Iris pigment epithelial cell (primary cell): ENCODE data around the gene IGF2BP3.

Source experiments
- DNase-seq: peaks from one replicate; pipeline ENCODE4 v3.0.0-alpha.2; 2011; ENCODE audit warnings: low read depth

IGF2BP3 gene

DNA sequence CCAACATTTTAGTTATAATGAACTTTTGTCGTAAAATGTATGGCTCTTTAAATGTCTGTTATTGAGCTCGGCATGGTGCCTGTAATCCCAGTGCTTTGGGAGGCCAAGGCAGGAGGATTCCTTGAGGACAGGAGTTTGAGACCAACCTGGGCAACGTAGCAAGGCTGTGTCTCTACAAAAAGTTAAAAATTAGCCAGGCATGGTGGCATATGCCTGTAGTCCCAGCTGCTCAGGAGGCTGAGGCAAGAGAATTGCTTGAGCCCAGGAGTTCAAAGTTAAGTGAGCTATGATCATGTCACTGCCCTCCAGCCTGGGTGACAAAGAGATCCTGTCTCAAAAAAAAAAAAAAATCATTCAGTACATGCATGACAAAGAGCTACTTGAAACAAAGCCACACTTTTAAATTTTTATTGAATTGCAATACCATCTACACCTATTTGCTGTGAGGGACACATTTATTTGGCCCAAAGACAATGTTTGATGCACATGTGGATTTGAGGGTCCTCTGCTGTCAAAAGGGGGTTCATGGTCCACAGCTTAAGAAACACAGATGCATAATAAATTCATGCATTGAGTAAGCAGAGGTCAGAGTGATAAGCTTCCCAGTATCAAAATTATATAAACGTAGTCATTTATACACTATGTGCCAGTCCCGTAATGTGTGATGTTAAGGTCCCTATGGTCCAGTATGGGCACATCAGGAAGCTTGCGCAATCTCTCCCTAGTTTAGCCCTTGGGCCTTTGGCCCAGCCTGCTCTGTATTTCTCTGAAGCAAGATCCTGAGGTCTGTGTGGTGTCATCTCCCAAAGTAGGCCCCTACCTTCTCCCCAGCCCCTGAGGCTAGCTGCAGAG lies 175.5 kb downstream of the IGF2BP3 start:
- DNase-seq, result no peak

DNA sequence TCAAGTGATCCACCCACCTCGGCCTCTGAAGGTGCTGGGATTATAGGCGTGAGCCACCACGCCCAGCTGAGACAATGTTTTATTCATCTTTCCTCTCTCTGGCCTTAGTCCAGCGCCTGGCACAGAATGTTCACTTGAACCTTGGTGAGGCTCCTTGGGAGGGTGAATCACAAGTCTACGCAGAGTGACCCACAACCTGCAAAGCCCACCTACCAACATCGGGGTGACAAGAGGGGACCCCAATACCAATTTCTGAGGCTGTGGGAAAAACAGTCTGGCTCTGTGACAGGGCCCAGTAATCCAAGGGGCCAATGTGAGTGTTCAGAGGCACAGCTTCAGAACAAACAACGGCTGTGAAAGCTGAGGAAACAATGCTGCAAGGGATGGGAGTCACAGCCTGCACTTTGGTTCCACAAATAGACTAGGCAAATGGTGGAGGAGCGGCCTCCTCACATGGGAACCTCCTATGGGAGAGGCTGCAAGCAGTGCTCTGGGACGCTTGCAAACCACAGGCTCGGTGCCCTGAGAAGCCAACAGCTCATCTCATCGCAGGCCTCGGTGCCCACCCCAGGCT lies 176.7 kb downstream of the IGF2BP3 start:
- DNase-seq, result no peak

DNA sequence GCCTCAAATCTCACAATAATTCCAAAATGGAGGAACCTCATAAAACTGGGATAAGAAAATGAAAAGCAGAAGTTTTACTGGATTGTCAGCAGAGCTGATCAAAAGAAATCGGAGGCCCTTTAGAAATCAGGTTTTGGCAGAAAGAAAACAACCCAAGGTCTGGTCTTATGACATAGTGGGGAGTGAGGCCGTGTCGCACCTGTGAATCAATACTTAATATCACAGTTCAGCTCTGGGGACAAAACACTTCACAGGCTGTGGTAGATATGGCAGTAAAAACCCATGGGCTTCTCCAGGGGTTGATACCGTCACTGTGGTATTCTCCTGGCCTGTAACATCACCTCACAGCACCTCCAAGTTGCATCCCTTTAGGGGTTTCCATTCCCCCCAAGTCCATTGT lies 177.7 kb downstream of the IGF2BP3 start:
- DNase-seq, result no peak

DNA sequence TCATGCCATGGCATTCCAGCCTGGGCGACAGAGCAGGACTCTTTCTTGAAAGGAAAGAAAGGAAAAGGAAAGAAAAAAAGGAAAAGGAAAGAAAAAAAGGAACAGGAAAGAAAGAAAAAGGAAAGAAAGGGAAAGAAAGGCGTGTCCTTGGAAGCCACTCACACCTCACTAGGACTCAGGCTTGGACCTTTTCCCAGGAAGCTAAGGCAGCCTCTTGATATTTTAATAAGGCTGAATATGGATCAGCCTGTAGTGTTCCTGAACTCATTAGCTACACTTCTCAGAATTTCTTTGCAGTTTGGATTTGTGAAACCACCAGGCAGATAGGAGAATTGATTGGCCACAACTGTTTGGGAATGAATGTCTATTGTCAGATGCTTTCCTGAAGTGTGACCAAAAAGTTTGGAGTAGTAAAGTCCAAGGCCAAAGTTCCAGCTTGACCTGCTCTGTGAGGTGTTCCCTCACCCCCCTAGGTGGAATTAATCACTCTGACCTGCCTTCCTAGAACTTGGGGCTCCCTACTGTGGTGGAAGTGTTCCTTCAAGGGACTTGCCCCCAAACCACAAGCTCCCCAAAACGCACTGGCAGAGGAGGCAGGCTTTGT lies 178.2 kb downstream of the IGF2BP3 start:
- no peak for DNase-seq

DNA sequence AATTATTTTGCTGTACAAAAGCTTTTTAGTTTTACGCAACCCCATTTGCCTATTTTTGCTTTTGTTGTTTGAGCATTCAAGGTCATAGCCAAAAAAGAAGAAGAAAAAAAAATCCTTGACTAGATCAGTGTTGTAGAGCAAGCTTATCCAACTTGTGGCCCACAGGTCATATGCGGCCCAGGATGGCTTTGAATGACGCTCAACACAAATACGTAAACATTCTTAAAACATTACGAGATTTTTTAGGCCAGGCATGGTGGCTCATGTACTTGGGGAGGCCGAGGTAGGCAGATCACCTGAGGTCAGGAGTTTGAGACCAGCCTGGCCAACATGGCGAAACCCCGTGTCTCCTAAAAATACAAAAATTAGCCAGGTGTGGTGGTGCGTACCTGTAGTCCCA lies 179.3 kb downstream of the IGF2BP3 start:
- DNase-seq, result no peak

DNA sequence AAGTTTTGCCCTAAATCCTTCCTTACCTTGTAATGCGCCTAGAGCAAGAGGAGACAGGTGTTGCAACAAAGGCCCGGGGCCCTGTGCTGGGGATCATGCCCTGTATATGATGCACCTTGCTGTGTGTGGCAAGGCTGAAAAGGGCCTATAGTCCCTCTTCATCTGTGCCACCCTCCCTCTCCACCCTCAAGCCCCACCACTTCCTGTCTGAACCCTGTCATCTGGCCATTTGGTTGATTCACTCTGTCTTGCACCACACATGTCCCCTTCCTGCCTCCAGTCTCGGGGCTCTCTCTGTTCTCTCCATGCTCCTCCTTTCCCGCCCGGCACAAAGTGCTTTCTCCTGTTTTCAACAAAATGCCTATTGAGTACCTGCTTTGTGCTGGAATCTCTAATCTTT lies 182.7 kb downstream of the IGF2BP3 start:
- DNase-seq, result no peak

DNA sequence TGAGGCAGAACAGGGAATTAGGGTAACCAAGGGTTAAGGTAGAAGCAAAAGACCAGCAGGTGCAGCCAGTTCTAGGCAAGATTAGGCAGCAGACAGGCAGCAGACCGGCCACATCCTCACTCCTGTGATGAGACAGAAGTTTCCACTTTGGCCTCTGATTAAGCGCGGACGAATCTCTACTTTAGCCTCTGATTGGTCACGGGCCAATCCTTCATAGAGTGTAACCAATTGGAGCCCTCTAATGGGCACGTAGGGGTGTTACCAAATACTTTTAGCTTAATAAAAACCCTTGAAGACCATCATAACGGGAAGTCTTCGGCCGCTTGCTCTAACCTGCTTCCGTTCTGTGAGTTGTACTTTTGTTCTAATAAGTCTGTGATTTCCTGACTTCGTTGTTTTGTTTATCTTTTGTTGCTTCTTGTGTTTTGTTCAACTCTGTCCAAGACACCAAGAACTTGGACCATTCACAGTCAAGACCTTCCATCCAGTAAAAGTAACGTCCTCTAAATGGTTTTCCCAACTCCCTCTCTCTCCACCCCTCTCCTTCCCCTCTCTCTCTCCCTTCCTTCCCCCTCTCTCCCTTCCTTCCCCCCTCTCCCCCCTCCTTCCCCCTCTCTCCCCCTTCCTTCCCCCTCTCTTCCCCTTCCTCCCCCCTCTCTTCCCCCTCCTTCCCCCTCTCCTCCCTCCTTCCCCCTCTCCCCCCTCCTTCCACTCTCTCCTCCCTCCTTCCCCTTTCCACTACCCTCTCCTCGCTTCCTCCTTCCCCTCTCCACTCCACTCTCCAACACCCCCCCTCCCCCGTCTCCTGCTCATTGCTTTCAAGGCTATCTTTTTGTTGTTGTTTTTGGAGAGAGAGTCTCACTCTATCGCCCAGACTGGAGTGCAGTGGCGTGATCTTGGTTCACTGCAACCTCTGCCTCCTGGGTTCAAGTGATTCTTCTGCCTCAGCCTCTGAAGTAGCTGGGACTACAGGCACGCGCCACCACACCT lies 184.3 kb downstream of the IGF2BP3 start:
- DNase-seq, result no peak

DNA sequence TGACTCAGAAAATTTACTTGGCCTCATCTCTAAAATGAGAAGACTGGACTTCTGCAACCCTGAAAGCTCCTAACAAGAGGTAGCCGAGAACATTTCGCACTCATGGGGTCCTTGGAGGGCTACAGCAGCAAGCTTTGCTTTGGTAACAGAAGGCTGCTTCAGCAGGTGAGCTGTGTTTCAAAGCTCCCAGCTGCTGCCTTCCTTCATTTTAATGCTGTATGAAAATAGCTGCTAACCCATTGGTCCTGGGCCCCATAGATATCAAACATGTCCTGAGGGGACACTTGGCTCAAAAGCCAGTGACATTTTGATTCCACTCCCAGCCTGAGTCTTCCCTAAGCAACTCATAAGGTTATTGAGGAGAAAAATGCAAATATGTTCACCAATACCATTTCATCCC lies 185.4 kb downstream of the IGF2BP3 start:
- no peak for DNase-seq

DNA sequence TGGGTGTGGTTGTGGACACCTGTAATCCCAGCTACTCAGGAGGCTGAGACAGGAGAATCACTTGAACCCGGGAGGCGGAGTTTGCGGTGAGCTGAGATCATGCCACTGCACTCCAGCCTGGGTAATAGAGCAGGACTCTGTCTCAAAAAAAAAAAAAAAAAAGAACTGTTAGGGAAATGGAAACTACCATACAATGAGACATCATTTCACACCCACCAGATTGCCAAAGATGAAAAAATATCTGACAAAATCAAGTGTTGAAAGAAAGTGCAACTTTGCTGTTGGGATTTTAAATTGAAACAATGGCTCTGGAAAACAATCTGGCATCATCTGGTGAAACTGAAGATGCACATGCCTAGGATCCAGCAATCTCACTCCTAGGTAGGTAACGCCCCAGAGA lies 187.2 kb downstream of the IGF2BP3 start:
- DNase-seq, result no peak

DNA sequence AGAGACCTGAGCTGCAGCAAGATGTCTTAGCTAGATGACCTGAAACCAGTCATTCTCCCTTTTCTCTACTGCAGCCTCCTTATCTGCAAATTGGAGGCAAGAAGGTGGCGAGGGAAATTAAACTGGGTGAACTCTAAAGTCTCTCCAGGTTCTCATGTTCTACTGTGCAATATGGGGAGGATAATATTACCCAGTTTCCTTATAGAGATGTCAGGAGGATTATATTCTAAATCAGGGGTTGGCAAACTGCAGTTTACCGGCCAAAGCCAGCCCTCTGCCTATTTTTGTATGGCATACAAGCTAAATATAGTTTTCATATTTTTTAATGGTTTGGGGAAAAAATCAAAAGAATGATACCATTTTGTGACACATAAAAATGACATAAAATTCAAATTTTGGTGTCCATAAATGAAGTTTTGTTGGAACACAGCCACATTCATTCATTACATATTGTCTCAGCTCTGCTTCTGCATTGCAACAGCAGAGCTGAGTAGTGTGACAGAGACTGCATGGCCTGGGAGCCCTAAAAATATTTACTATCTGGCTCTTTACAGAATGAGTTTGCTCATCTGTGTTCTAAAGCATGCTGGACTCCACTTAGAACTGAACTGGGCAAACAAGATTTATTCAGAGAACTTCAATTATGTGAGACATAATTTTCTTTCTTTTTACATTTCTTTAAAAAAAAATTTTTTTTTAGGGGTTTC lies 190.3 kb downstream of the IGF2BP3 start:
- DNase-seq, result no peak

DNA sequence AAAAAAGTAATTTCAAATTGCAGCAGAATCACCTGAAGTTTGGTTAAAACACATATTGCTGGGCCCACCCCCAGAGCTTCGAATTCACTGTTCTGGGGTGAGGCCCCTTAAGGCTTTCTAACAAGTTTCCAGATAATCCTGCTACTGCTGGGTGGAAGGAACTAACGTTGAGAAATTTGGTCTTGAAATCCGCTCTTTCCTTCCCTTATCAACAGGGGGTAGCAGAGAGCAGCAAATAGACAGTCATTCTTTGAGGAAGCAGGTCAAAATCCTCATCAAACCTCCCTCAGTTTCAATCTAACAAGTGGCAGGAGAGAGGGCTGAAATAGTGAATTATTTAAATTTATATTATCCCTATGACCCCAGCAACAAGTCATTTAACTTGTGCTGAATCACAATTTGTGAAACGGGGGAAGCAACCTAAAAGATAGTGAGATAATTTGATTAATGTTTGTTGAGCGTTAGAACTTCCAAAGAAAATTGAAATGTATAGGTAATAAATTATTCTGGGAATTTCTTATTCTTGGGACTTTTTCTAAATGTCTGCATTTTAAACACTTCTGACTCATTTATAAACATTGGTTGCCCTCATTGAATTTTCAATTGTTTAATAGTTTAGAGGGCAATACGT lies 192.8 kb downstream of the IGF2BP3 start:
- DNase-seq, result peak; percentile 68

DNA sequence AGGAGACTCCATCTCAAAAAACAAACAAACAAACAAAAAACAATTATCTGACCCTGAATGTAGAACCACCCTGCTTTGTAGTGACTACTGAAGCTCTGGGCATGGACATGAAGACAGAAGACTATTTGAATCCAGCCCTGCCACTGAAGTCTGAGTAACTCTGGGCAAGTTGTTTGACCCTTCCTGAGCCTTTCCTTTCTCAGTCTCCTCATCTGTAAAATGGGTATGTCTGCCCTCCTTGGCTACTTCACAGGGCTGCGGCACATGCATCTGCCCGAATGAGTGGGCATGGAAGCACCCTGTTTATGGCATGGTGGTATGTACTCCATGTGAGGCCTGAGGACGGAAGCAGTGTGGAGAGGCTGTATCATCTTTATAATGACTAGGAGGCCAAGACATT lies 193.3 kb downstream of the IGF2BP3 start:
- no peak for DNase-seq

DNA sequence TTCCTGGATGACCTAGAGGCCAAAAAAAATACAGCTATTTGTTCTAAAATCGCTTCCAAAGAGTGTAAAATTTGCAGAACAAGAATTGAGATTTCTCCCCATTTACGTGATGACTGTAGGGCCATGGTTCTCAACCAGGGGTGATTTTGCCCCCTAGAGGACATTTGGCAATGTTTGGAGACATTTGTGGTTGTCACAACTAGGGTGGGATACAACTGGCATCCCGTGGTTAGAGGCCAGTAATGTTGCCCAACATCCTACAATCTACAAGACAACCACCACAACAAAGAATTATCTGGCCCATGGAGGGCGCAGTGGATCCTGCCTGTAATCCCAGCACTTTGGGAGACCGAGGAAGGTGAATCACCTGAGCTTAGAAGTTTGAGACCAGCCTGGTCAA lies 193.9 kb downstream of the IGF2BP3 start:
- DNase-seq, result no peak

DNA sequence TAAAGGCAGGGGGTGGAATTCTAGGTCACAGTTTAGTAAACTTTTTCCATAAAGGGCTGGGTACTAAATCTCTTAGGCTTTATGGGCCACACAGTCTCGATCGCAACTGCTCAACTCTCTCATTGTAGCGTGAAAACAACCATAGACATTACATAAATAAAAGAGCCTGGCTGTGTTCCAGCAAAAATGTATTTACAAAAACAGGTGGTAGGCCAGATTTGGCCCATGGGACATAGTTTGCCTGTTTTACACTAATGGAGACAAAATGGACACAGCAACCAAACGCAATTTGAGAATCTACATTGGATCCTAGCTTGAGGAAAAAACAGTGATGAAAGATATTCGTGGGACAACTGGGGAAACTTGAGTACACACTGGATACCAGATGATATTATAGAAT lies 194.4 kb downstream of the IGF2BP3 start:
- no peak for DNase-seq

DNA sequence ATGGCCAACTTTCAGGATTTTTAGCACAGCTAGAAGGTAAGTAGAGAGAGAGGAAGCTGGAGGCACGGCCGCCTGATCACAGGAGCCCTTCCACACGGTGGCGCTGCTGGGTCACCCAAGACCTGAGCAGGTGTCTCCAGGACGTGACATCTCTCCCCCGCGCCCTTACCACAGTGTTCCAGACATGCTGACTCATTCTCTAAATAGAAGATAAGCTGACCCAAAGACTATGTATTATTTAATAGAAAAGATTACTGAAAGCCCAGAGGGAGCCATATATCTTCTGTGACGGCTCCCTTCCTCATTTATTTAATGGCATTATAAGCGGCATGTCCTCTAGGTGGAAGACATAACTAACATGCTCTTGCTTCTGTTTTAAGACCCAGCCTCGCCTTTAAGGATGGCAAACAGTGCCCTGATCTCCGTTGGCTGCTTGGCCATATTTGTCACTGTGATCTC lies 197.1 kb downstream of the IGF2BP3 start:
- peak; percentile 95 for DNase-seq

DNA sequence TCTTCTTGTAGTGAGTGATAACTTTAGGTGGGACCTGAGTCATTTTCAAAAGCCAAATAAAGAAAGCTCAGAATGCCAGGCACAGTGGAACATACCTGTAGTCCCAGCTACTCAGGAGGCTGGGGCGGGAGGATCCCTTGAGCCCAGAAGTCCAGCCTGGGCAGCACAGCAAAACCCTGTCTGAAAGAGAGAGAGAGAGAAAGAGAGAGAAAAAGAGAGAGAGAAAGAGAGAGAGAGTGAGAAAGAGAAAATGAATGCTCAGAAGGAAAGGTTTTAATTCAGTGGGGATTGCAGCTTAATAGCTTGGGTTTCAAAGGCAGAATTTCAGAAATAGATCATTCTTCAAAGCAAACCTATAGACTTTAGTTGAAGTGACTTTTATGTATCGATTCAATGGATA lies 198.0 kb downstream of the IGF2BP3 start:
- DNase-seq, result no peak

DNA sequence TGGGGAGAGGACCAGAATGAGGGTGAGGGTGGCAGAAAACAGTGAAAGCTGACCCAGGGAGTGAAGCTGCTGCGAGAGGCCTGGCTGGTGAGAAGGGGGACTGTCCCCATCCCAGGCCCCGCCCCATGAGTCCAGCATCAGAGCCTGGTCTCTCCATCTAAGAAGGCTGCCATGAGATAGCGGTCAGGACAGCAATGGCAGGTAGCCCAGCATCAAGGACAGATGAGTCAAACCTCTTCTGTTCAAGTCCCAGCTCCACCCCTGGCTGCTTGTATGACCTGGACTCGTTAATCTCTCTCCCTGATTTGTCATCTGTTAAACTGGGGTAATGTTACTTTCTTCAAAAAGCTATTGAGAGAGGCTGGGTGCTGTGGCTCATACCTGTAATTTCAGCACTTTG lies 201.5 kb downstream of the IGF2BP3 start:
- DNase-seq, result peak; percentile 21

DNA sequence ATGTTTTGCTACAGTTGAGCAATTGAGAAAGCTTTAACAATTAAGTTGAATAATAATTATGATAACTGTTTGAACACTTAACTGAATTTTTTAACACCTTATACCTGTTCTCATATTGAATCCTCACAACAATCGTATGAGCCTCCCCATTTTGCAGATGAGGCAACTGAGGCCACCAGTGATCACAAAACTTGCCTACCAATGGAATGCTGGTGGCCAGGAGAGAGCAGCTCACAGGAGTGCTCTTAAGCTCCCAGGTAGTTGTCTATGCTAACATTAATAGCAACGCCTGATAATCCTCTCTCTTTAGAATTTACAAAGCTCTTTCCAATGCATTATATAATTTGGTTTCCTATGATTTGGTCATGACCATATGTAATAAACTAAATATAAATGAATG lies 202.1 kb downstream of the IGF2BP3 start:
- no peak for DNase-seq

DNA sequence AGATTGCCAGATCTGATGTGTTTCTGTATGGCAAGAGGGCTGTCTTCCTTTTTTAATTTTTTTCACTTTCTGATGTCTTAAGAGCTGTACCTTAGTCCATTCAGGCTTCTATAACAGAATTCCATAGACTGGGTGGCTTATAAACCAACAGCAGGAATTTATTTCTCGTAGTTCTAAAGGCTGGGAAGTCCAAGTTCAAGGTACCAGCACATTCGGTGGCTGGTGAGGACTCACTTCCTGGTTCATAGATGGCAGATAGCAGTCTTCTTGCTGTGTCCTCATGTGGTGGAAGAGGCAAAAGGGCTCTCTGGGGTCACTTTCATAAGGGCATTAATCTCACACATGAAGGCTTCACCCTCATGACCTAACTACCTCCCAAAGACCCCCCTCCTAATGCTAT lies 202.9 kb downstream of the IGF2BP3 start:
- DNase-seq, result no peak

DNA sequence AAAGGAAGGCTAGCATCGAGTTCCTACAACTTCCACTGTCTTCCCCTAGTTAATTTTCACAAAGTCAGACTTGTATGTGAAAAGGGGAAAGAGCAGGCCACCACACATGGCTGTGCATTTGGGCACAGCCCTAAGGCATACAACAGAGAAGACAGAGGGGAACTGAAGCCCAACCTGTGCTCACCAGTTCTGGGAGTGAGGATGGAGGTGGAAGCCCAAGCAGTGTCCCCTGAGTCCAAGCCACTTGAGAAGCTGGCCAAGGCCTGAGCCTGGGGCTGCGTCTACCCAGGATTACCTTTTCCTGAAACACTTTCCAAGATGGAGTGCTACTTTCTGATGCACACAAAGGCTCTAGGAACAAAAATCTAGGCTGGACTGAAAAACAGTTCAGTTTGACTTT lies 203.4 kb downstream of the IGF2BP3 start:
- no peak for DNase-seq

DNA sequence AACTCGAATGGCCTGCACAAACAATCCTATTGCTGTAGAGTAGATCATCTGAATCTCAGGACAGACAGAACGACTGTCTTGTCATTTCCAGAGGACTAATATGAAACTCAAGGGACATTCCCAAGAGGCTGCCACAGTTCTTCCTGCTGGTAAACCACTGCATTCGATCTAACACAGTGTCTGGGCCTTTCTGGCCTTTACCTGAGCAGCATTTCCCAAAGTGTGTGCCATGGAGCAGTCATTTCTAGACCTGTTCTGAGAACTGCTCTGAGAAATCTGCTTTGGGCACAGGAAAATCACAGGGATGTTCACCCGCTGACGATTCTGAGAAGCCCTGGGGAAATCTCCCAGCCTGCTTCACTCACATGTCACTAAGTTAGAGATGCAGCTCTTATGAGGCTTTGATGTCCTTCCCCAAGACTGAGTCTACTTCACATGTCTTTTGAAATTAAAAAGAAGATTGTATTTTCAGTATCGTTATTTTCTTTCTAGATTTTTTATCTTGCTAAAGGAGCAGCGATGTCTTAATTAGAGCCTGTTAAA lies 205.3 kb downstream of the IGF2BP3 start:
- no peak for DNase-seq
